Measurements from ENCODE around the gene GXYLT2.

DNA sequence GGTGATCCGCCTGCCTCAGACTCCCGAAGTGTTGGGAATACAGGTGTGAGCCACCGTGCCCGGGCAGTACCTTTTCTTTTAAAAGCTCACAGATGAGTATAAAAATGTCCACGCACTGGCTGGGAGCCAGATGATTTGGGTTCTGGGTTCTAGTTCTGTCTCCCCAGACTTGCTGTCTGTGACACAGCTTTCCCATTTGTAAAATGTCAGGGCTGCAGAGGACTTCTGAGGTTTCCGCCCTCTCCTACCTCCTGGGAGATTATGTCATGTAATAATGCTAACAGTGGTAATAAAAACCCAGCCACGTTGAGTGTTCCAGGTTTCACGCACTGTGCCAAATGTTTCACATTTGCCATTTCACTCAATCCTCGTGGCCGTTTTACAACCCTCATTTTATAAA lies 107.5 kb downstream of the GXYLT2 start:
- TF ChIP-seq, protein P1, sequence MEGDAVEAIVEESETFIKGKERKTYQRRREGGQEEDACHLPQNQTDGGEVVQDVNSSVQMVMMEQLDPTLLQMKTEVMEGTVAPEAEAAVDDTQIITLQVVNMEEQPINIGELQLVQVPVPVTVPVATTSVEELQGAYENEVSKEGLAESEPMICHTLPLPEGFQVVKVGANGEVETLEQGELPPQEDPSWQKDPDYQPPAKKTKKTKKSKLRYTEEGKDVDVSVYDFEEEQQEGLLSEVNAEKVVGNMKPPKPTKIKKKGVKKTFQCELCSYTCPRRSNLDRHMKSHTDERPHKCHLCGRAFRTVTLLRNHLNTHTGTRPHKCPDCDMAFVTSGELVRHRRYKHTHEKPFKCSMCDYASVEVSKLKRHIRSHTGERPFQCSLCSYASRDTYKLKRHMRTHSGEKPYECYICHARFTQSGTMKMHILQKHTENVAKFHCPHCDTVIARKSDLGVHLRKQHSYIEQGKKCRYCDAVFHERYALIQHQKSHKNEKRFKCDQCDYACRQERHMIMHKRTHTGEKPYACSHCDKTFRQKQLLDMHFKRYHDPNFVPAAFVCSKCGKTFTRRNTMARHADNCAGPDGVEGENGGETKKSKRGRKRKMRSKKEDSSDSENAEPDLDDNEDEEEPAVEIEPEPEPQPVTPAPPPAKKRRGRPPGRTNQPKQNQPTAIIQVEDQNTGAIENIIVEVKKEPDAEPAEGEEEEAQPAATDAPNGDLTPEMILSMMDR (IDR thresholded peaks at IDR 0.05; ENCODE audit: low read length) = no peak
- TF ChIP-seq EZH2phosphoT487 (IDR thresholded peaks at IDR 0.05; ENCODE audit: low read length) = no peak
